Osteoblast (primary cell): ENCODE measurements around the gene SYNGR4. TPM values are rescaled to one million over a fixed set of nuclear protein-coding genes. Genes with fewer than 3 reads are reported as not detected.

Experiments
- DNase-seq: peaks from one replicate; pipeline ENCODE4 v3.0.0; 2011; ENCODE audit warnings: low spot score, mixed read lengths; ENCODE audit not compliant: insufficient read length; ENCODE audit errors: missing footprints
- H2AFZ ChIP-seq: 2 replicates; pipeline ENCODE4 v1.6.0; 2011; ENCODE audit warnings: mild to moderate bottlenecking, low read length
- H3K27ac ChIP-seq: 2 replicates; pipeline ENCODE4 v1.5.1; 2011; ENCODE audit warnings: mild to moderate bottlenecking, low read depth, low read length, moderate library complexity
- H3K27me3 ChIP-seq: 2 replicates; pipeline ENCODE4 v1.6.0; 2012; ENCODE audit warnings: mild to moderate bottlenecking, control low read depth, inconsistent platforms, low read length, moderate library complexity; ENCODE audit not compliant: insufficient read depth
- H3K36me3 ChIP-seq: 2 replicates; pipeline ENCODE4 v1.5.1; 2011; ENCODE audit warnings: mild to moderate bottlenecking, low read length, control low read depth, moderate library complexity; ENCODE audit not compliant: insufficient read depth
- H3K4me1 ChIP-seq: 2 replicates; pipeline ENCODE4 v1.5.1; 2011; ENCODE audit warnings: mild to moderate bottlenecking, low read length, control low read depth, moderate library complexity; ENCODE audit not compliant: insufficient read depth
- H3K4me2 ChIP-seq: 2 replicates; pipeline ENCODE4 v1.6.0; 2011; ENCODE audit warnings: mild to moderate bottlenecking, low read length; ENCODE audit not compliant: insufficient read depth
- H3K4me3 ChIP-seq: fragments of 200-600 bp; sonication (generic); 3 replicates; pipeline ENCODE4 v1.5.1; 2012; ENCODE audit warnings: mild to moderate bottlenecking, low read length, inconsistent platforms; ENCODE audit not compliant: insufficient read depth
- H3K79me2 ChIP-seq: 2 replicates; pipeline ENCODE4 v1.6.0; 2012; ENCODE audit warnings: mild to moderate bottlenecking, low read length, control low read depth, inconsistent platforms; ENCODE audit not compliant: insufficient read depth
- H3K9me3 ChIP-seq: 2 replicates; pipeline ENCODE4 v1.5.1; 2011; ENCODE audit warnings: low read depth, low read length, control low read depth
- H4K20me1 ChIP-seq: 2 replicates; pipeline ENCODE4 v1.6.0; 2012; ENCODE audit warnings: mild to moderate bottlenecking, low read length, control low read depth; ENCODE audit not compliant: insufficient read depth
- CTCF ChIP-seq: IDR thresholded peaks from 2 replicates; pipeline ENCODE4 v1.5.1; 2011; ENCODE audit warnings: mild to moderate bottlenecking, low read depth, low read length, moderate library complexity; ENCODE audit errors: extremely low read depth
- total RNA-seq: library from RNA; depleted of rRNA; stranded (reverse); fragments of >200 nt; gene quantifications from 2 replicates; pipeline ENCODE4 v1.2.3, GENCODE V29; 2012

The SYNGR4 gene
- total RNA-seq, 1 donor: not detected

- peak within 1 kb of the TSS; percentile 93 for H3K4me3 ChIP-seq
- H4K20me1 ChIP-seq: peaks cover 26% of the 10 kb centered on the region
- no peak for TF ChIP-seq CTCF
- peak within 1 kb of the TSS; percentile 98 for H3K4me2 ChIP-seq
- H3K27me3 ChIP-seq: no peaks in the 10 kb centered on the region
- peaks cover 29% of the 10 kb centered on the region for H3K36me3 ChIP-seq
- peaks cover 42% of the 10 kb centered on the region for H3K4me1 ChIP-seq
- peaks cover 41% of the 10 kb centered on the region for H3K79me2 ChIP-seq
- H2AFZ ChIP-seq: peak within 1 kb of the TSS; percentile 80
- DNase-seq: peak; percentile 98
- no peaks in the 10 kb centered on the region for H3K9me3 ChIP-seq
- peak within 1 kb of the TSS; percentile 96 for H3K27ac ChIP-seq
These were observed 38.8 kb upstream of the SYNGR4 start, which contains the start of gene EMP3 for GRCh38 chr19:48325265-48325910. EMP3 (plus strand) TSS chr19:48325552; CDS start chr19:48326845, 1,293 bp downstream.

- no peak for TF ChIP-seq CTCF
- Histone ChIP-seq H3K4me2 (peak overlapping the region; percentile 50), H3K79me2 (peaks cover 41% of the 10 kb centered on the region), H3K27ac (no peak overlapping the region), H3K27me3 (no peaks in the 10 kb centered on the region), H3K4me1 (peaks cover 41% of the 10 kb centered on the region), H3K9me3 (no peaks in the 10 kb centered on the region), H3K36me3 (peaks cover 34% of the 10 kb centered on the region), H3K4me3 (no peak overlapping the region), H2AFZ (no peak overlapping the region), H4K20me1 (peaks cover 26% of the 10 kb centered on the region)
- peak; percentile 96 for DNase-seq
These were observed 34.8 kb upstream of the SYNGR4 start for GRCh38 chr19:48329167-48329891.

GRCh38 chr19:48330012-48330681 is 34.0 kb upstream of the SYNGR4 start:
- Histone ChIP-seq H3K4me3 (no peak overlapping the region), H4K20me1 (peaks cover 26% of the 10 kb centered on the region), H3K79me2 (peaks cover 41% of the 10 kb centered on the region), H3K4me1 (peaks cover 41% of the 10 kb centered on the region), H3K4me2 (no peak overlapping the region), H3K9me3 (no peaks in the 10 kb centered on the region), H3K36me3 (peaks cover 34% of the 10 kb centered on the region), H2AFZ (no peak overlapping the region), H3K27ac (no peak overlapping the region), H3K27me3 (no peaks in the 10 kb centered on the region)
- no peak for TF ChIP-seq CTCF
- peak; percentile 38 for DNase-seq

GRCh38 chr19:48332351-48332661 is 31.9 kb upstream of the SYNGR4 start:
- Histone ChIP-seq H3K79me2 (peaks cover 21% of the 10 kb centered on the region), H3K27me3 (no peaks in the 10 kb centered on the region), H3K9me3 (no peaks in the 10 kb centered on the region), H2AFZ (no peak overlapping the region), H3K27ac (no peak overlapping the region), H3K4me1 (peaks cover 26% of the 10 kb centered on the region), H4K20me1 (peaks cover 17% of the 10 kb centered on the region), H3K36me3 (peaks cover 32% of the 10 kb centered on the region), H3K4me2 (peak overlapping the region; percentile 87), H3K4me3 (peak overlapping the region; percentile 64)
- no peak for TF ChIP-seq CTCF
- DNase-seq: no peak
